ENCODE data around the gene GDF2.

DNA sequence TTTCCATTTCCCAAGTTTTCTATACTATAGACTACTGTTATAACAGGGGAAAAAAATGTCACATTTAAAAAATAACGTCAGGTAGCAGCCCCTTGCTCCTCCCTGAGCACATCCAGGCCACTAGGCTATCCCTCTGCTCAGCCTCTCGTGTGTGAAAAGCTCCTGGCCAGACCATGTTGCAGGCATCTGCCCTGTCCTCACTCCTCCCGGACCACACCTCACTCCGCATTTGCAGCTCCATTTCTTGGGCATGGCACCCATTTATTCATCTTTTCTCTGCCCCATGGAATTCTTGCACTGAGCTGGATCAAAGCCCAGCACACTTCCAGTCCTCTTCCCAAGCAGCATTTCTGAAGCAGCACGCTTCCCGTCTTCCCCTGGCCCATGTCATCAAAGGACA is 1.4 kb upstream of the GDF2 start:
- TF ChIP-seq, protein P1, sequence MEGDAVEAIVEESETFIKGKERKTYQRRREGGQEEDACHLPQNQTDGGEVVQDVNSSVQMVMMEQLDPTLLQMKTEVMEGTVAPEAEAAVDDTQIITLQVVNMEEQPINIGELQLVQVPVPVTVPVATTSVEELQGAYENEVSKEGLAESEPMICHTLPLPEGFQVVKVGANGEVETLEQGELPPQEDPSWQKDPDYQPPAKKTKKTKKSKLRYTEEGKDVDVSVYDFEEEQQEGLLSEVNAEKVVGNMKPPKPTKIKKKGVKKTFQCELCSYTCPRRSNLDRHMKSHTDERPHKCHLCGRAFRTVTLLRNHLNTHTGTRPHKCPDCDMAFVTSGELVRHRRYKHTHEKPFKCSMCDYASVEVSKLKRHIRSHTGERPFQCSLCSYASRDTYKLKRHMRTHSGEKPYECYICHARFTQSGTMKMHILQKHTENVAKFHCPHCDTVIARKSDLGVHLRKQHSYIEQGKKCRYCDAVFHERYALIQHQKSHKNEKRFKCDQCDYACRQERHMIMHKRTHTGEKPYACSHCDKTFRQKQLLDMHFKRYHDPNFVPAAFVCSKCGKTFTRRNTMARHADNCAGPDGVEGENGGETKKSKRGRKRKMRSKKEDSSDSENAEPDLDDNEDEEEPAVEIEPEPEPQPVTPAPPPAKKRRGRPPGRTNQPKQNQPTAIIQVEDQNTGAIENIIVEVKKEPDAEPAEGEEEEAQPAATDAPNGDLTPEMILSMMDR (IDR thresholded peaks at IDR 0.05; ENCODE audit: borderline replicate concordance, extremely low read depth, low read length, poor library complexity, severe bottlenecking): no peak
- TF ChIP-seq EZH2 (IDR thresholded peaks at IDR 0.05; ENCODE audit: borderline replicate concordance, low read depth, low read length, severe bottlenecking): no peak

Data from DND-41 (cell line).